Mammary epithelial cell (primary cell): Measurements from ENCODE around the gene DZIP1.
"Not testable (repeated sequence)": the region's sequence is repeated elsewhere in the genome, so short reads cannot be mapped to it uniquely, and the experiment has no call there.

Experiments used
- CTCF ChIP-seq, 2 donors: IDR thresholded peaks in 1 of 2; conservative IDR thresholded peaks in 1 of 2; 2 replicates each; pipeline ENCODE4 v1.5.1; 2011 to 2012; ENCODE audit warnings: inconsistent platforms in 2 of 2, low read length in 2 of 2, mild to moderate bottlenecking in 2 of 2, control low read depth in 1 of 2, low read depth in 1 of 2; ENCODE audit not compliant: insufficient read depth in 1 of 2; ENCODE audit errors: extremely low read depth in 1 of 2
- EZH2 ChIP-seq: IDR thresholded peaks from 2 replicates; pipeline ENCODE4 v1.6.1; 2012; ENCODE audit warnings: low read length, inconsistent platforms, borderline replicate concordance

GRCh38 chr13:95690986-95691385 is 46.5 kb upstream of the DZIP1 start:
- not testable (repeated sequence) for TF ChIP-seq CTCF (conservative IDR thresholded peaks at IDR 0.05 in 1 of 2, IDR thresholded peaks at IDR 0.05 in 1 of 2; ENCODE audit: extremely low read depth in 1 of 2, insufficient read depth in 1 of 2, low read depth in 1 of 2, low read length in 2 of 2); EZH2
